HG03280 (cell line): Measurements from ENCODE around the gene PRSS22.

Experiments
- ATAC-seq: cut with Tn5 transposase; IDR thresholded peaks from one replicate; pipeline ENCODE4 v1.9.1; 2021; ENCODE audit warnings: mild to moderate bottlenecking, moderate library complexity; ENCODE audit not compliant: unreplicated experiment

PRSS22 gene

DNA sequence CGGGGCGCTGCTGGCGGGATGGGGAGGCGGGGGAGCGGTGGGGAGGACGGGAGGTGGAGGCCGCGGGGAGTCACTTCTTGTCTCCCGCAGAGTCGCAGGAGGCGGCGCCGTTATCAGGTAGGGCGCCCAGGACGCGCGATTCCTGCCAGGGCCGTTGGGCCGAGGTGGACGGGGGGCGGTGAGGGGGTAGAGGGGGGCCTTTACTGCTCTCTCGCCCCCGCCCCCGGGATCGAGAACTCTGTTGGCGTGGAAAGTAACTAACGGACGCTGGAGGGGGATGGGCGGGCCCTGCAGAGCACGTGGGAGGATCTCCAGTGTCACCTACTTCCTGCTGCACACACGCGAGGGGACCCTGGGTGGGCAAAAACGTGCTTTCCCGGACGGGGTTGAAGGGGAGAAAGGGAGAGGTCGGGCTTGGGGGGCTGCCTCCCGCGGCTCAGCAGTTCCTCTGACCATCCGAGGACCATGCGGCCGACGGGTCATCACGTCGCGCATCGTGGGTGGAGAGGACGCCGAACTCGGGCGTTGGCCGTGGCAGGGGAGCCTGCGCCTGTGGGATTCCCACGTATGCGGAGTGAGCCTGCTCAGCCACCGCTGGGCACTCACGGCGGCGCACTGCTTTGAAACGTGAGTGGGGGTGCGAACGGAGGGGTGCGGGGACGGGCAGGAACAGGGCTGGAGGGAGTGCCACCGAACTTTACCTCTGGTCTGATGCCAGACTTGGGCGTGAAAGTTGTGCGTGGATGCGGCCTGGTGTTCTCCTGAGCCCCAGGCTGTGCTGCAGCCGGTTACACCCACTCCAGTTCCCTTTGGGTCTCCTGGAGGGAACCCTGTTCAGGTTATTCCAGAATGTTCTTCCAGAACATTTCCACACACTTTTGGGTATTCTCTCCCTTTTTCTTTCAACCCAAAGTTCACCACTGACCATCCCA, 40.4 kb downstream of the PRSS22 start:
- ATAC-seq = no peak

DNA sequence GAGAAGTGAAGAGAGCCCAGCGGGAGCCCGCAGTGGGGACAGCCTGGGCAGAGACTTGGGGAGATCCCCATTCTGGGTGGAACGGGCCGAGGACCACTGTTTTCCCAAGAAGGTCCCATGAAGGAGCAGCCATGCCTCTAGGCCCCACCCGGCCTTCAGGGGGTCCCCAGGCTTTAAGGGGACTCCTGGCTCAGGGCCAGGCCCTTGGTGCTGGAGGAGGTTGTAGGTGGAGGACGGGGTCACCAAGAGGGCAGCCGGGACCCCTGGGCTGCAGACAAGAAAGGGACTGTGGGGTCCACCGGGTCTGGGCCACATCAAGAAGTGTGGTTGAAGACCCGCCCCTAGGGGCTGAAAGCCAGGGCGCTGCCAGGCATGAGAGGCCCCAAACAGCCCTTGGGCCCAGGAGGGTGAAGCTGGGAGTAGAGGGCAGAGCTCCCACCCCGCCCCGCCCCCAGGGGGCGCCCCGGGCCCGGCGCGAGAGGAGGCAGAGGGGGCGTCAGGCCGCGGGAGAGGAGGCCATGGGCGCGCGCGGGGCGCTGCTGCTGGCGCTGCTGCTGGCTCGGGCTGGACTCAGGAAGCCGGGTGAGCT, 41.1 kb downstream of the PRSS22 start, which contains the start of gene PRSS21:
Gene PRSS21 (plus strand): TSS at position 487 of the 589 bp plus-strand sequence. CDS start 32 bp downstream, at position 519.
- ATAC-seq = no peak

DNA sequence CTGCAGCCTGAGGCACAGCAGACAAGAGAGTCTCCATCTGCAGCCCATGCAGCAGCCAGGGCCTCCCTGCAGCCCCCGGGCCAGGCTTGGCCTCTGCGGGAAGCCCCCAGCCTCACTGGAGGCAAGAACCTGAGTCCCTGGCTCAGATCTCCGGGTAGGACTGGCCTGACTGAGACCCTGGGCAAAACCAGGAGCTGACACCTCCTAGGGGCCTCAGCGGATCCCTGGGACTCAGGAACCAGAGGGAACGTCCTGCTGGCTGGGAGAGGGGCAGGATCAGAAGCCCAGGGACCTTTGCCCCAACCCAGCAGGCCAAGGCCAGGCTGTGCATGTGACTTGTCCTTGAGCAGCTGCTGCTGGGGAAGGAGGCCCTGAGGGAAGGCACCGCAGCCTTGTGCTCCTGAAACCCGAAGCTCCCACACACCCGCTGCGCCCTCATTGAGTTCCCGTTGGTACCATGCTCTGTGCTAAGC, 42.6 kb downstream of the PRSS22 start:
- no peak for ATAC-seq

DNA sequence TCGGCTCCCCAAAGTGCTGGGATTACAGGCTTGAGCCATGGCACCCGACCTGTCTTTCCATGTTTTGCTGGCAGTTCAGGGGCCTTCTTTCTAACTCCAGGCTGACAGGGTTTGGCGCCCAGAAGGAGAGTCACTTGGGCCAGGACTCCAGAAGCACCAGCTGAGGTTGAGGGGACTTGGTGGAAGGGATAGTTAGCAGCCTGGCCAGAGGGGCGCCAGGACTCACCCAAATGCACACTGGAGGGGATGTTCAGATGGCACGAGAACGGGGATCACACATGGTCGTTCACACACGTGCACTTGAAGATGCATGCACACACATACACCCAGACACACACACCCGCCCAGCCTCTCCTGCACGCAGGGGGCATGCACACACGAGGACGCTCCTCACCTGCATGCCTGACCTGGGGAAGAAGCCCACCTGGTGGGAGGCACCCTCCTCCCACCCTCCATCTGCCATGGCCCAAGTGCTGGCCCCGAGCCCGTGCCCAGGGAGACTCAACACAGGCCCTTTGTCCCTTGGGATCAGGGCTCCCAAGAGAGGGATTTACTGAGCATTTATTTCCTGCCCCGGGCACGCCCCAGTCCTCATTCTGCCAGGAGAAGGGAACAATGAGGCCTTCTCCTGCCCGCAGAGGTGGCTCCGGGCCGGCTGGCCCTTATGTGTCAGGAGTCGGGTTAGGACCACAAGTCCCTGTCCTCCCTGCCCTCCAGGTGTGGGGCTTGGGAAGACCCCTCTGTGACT, 43.2 kb downstream of the PRSS22 start:
- ATAC-seq = no peak

DNA sequence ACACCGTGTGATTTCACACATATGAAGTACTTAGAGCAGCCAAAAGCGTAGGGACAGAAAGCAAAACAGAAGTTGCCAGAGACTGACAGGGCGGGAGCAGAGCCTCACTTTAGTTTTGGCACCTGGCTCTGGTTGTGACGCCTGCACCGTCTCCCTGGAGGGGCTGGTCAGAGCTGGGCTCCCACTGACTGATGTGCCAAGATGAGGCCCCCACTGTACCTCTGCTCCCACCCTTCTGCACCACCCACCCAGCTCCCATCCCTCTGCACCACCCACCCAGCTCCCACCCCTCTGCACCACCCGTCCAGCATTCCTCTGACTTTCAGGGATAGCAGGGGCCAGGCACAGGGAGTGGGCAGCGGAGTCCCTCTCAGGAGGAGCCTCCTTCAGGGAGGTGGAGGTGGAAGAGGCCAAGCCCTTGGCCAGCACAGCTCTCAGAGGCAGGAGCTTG, 44.2 kb downstream of the PRSS22 start:
- ATAC-seq = no peak

DNA sequence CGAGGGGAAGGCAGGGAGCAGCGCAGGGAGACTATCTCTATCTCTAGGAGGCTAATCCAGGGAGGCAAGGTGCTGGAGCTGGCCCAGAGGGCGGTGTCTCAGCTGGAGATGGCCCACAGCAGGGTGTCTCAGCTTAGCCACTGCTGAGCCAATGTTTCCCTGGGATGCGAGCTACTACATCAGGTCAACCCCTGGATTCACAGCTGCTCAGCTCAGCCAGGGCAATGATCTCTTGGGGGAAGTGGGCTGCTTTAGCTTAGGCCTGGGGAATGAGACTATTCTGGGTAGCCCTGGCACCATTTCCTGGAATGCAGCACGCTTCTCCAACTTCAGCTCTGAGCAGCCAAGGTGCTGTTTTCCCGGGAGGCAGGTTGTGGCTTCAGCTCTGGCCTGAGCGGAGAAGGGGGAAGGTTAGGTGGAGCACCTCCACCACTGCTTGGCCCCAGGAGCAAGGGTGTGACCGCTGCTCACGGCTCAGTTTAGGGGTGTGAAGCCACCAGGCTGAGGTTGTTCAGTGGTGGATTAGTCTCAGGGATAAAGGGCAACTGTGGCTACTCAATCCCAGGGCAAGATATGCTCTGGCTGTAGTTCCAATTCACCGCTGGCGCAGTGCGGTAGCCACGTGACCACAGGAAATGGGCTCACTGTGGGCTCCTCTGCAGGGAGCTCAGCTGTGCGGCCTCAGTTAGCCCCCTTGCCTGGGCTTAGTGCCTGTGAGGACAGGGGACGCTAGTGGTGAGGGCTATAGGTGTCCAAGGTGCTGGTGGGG, 46.1 kb downstream of the PRSS22 start:
- no peak for ATAC-seq

DNA sequence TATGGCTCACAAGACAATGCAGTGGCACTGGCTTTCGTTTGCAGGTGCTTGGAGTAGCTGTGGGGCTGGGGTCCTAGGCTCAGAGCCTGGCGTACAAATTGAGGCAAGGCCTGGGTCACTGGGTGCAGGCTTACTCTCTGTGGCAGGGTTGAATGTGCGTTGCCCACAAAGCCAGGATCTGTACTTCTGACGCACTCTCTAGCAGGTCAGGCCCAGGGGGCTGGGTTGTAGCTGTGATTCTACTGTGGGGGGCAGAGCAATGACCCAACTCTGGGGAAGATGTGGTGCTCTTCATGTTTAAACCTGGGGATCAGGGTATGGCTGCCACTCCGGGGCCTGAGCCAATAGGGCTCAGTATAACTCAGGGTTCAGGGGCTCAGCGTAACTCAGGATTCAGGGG, 47.3 kb downstream of the PRSS22 start:
- ATAC-seq = no peak

DNA sequence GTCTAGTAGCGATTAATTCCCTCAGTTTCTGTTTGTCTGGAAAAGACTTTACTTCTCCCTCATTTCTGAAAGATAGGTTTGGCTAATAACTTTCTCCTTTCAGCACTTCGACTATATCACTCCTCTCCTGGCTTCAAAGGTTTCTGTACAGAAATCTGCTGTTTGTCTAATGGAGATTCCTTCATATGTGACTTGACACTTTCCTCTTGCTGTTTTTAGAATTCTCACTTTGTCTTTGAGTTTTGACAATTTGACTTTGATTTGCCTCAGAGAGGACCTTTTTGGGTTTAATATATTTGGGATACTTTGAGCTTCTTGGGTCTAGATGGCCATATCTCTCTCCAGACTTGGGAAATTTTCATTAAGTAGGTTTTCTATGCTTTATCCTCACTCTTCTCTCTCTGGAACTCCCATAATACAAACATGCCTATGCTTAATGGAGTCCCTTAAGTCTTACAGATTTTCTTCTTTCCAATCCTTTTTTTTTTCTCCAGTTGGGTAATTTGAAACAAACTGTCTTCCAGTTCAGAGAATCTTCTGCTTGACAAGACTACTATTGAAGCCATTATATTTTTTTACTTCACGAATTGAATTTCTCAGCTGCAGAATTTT, 48.7 kb downstream of the PRSS22 start:
- ATAC-seq = no peak

DNA sequence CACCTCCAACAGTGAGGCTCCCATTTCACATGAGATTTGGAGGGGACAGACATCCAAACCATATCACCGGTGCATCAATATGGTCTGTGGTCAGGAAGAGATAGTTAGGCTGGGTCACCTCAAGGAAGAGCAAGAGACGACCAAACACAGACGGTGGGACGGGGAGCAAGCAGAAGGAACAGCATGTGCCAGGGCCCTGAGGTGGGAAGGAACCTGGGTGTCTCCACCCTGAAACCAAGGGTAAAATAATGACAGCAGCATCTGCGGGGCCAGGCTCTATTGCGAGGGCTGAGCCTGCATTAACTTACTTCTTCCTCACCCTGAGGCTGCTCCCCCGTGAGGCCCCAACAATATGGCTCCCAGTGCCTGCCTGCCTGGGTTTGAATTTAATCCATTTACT, 49.8 kb downstream of the PRSS22 start:
- no peak for ATAC-seq

DNA sequence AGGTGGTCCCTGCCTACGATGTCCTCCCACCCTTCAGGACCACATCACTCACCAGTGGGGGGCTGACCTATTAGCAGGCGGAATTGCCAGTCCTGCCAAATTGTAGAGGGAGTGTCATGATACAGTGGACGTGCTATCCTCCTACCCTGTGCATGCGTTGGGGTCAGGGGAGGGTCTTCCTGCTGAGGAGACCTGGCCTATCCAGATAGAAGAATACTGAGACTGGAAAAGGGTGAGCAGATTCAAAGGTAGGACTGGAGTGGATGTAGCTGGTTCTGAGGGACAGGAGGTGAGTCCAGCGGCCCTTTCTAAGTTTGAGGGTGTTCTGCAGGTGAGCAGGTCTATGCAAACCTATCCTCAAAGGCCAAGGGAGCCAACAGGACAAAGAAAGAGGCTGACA, 51.7 kb downstream of the PRSS22 start:
- ATAC-seq = no peak

DNA sequence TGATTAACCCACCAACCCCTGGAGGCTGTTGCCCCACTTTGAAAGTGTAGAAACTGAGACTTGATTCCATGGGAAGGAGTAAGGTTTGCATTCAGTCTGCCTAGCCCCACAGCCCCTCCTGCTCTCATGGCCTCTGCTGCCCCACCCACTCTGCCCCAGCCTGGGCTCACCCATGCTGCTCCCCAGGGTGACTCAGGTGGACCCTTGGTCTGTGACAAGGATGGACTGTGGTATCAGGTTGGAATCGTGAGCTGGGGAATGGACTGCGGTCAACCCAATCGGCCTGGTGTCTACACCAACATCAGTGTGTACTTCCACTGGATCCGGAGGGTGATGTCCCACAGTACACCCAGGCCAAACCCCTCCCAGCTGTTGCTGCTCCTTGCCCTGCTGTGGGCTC, 53.2 kb downstream of the PRSS22 start:
- no peak for ATAC-seq

DNA sequence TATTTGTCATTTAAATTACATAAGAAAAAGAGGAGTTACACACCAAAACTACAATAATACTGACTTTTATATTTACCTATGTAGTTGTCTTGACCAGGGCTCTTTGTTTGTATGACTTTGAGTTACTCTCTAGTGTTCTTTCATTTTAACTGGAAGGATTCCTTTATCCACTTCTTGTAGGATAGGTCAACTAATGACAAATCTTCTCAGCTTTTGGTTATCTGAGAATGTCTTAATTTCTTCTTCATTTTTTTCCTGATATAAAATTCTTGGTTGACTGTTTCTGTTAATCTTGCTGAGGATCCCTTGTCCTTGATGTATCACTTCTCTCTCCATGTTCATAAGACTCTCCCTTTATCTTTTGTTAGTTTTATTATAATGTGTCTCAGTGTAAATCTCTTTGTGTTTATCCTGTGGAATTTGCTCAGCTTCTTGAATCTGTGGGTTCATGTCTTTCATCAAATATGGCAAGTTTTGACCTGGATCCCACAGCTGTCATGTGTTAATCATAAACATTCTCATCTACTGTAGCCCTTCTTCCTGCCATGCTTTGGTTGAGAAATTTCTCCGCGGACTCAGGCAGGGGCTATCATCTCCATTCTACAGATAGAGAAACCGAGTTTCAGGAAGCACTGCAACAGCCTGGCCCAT, 54.3 kb downstream of the PRSS22 start:
- no peak for ATAC-seq
